NB4 (cell line): ENCODE measurements around the gene RAB40C.

ENCODE experiments used
- CTCF ChIP-seq: IDR thresholded peaks from one replicate; pipeline ENCODE4 v1.5.1; 2012; ENCODE audit warnings: low read depth, low read length
- POLR2A ChIP-seq: IDR thresholded peaks from 2 replicates; pipeline ENCODE4 v1.6.1; 2011; ENCODE audit warnings: mild to moderate bottlenecking; ENCODE audit not compliant: insufficient read length; ENCODE audit errors: extremely low read depth

- TF ChIP-seq CTCF (no peak), POLR2A (no peak)
Measured at GRCh38 chr16:554640-555365, 35.1 kb upstream of the RAB40C start.
